Dermis microvascular lymphatic vessel endothelial cell (primary cell): ENCODE results near the gene WDR17. TPM values are rescaled to one million over a fixed set of nuclear protein-coding genes. Genes with fewer than 3 reads are reported as not detected.
A peak's percentile ranks its signal among the peaks of the same experiment; 100 is the strongest.

ENCODE experiments used
- DNase-seq, 2 donors: peaks; one replicate each; pipeline versions ENCODE4 v3.0.0 to v3.0.0-alpha.2; 2010; ENCODE audit warnings: low read depth in 2 of 2
- total RNA-seq: library from RNA; depleted of rRNA; stranded (reverse); fragments of >200 nt; gene quantifications from 2 replicates; pipeline ENCODE4 v1.2.1, GENCODE V29; 2014

WDR17 gene
- total RNA-seq, 1 donor from 2014 or later, result under 0.01 TPM

DNA sequence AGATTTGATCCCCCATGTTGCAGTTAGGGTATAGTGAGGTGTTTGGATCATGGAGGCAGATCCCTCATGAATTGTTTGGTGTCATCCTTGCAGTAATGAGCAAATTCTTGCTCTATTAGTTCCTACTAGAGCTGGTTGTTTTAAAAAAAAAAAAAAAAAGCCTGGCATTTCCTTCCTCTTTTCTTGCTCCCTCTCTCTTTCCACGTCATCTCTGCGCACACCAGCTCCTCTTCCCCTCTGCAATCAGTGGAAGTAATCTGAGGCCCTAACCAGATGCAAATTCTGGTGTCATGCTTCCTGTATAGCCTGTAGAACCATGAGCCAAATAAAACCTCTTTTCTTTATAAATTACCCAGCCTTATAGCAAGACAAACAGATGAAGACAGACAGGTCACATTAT lies 24.5 kb downstream of the WDR17 start:
- no peak for DNase-seq

- no peak for DNase-seq
Measured at GRCh38 chr4:176099314-176099713, 33.7 kb downstream of the WDR17 start.

GRCh38 chr4:176102414-176103063 lies 36.9 kb downstream of the WDR17 start:
- no peak for DNase-seq

DNA sequence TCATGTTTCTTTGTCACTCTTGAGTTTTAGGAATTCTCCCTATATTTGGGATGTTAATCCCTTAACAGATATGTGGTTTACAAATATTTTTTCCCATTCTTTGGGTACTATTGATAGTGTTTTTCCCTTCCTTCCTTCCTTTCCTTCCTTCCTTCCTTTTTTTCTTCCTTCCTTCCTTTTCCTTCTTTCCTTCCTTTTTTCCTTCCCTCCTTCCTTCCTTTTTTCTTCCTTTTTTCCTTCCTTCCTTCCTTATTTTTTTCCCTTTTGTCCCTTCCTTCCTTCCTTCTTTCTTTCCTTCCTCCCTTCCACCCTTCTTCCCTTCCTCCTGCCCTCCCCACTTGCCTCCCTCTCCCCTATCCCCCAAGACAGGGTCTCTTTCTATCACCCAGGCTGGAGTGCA lies 42.1 kb downstream of the WDR17 start:
- no peak for DNase-seq

DNA sequence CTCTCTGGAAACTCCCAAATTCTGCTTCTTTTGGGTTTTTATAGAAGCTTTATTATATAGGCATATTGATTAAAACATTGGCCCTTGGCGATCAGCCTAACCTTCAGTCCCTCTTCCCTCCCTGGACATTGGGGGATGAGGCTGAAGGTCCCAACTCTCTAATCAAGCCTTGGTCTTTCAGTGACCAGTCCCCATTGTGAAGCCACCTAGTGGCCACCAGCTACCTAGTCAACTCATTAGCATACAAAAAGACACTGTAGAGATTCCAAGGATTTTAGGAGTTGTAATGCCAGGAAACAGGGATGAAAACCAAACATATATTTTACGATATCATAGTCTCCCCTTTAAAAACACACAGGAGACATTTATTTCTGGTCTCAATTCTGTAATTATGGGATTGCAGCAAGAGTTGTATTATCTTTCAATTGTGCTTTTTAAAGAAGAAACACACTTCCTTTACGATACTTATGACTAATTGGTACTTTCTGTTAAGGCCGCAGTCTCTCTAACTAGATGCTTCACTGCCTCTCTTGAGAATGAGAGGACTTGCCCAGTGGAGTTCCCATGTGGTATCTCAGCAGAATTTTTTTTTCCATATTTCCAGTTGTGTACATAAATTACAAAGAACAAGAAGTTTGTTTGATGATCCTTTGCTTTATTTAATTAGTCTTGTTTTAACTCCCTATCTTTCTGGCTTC lies 58.2 kb downstream of the WDR17 start:
- DNase-seq, result peak; percentile 13 to 15

DNA sequence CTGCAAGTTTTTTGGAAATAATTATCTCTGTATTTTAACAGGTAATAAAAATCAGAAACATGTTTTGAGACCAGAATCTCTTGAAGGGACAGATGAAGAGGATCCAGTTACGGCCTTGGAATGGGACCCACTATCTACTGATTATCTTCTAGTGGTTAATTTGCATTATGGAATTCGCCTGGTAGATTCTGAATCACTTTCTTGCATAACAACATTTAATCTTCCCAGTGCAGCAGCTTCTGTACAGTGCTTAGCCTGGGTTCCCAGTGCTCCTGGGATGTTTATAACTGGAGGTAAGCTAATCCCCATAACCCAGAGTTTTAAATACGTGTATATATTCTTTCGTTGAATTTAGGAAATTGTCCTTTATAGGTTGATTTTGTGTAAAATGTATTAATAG lies 59.4 kb downstream of the WDR17 start:
- no peak for DNase-seq

GRCh38 chr4:176134670-176135069 lies 69.0 kb downstream of the WDR17 start:
- no peak for DNase-seq

DNA sequence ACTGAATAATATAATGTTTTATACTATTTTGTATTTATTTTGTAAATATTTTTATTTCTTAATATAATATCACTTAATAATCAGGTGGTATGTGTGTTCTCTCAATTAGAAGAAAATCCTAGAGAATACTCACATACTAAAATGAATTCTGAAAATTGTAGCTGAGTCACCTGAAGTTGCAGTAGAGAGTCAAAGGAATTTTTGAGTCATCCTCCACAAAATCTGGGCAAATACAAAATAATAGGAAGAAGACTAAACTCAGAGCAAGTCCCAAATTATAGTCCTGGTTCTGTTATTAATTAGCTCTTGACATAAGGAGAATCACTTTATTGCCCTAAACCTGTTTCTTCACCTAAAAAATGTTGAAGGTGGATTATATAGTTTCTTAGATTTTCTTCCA lies 72.0 kb downstream of the WDR17 start:
- no peak for DNase-seq

- no peak for DNase-seq
Measured at GRCh38 chr4:176139518-176139917, 73.9 kb downstream of the WDR17 start.

DNA sequence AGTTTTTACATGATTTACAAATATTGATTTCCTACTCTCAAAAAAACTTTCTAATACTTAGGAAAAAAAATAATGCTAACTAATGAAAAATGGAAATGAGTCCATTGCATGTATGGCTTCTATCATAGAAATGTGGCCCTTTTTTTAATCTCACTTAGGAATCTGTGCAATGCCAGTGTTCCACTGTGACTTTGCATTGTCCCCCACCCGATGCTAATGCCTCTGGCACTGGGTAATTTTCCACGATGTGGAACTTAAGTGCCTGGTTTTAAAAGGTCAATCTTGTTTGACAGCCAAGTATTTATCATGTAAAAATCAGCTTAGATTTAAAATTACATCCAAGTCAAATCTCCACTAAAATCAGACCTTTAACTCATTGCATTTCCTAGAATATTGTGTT lies 76.6 kb downstream of the WDR17 start:
- no peak for DNase-seq

DNA sequence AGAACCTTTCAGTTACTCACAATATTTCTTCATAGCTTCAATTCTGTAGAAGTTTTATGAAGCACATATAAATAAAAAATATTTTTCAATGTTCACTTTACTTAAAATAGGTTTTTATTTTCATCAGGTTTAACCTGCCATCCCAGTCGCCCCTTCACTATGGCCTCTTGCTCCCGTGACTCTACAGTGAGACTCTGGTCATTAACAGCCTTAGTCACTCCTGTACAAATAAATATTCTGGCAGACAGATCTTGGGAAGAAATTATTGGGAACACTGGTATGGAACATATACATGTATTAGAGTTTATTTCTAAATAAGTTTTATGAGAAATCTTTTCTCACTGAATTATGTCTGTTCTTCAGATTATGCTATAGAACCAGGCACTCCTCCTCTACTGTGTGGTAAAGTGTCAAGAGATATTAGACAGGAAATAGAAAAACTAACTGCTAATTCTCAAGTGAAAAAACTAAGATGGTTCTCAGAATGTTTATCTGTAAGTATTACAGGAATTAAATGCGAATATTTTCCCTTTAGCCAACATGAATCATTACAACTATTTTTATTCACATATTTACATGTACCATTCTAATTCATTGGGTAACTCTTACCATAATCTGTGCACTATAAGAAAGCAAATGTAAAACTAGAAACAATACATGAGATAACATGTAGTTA lies 84.2 kb downstream of the WDR17 start:
- DNase-seq, result no peak

DNA sequence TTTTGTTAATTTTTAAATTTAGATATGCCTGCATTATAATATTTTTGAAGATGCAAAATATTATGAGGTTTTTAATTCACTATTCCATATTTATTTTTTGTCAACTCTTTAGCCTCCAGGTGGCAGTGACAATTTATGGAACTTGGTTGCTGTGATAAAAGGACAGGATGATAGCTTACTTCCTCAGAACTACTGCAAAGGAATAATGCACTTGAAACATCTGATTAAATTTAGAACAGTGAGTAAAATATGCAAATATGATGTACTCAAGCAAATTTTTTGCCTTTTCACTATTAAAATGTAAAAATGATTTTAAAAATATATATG lies 84.7 kb downstream of the WDR17 start:
- peak; percentile 7 to 18 for DNase-seq

DNA sequence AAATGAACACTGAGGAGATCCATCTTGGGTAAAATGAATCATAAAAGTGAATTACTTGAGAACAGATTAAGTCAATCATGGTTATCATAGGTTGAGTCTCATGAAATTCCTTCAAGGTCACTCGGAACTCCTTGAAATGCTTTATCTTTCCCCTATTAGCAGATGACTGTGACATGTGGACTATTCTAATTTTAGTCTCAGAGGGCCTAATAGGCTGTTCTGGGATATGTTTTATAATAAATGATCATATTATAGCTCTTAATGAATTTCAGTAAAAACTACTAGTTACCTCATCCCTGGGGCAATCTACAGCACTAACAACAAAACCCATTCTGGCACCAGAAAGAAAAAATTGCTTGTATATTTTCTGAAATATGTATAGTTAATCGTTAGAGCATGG lies 85.1 kb downstream of the WDR17 start:
- DNase-seq, result no peak

DNA sequence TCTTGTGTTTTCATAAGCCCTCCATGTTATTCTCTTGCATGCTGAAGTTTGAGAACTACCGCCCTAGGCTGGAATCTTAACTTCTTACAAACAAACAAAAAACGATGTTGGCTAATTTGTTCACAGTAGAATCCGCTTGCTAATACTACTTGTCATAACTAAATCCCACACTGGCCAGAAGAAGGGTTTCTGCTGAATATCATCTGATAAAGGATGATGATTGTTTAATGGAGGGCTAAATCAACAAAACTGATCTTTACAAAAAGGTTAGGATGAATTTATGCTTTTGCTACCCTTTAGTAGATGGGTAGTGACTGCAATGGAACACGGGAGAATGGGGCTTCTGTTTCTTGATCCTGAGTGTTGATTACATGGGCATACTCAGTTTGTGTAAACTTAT lies 87.5 kb downstream of the WDR17 start:
- DNase-seq, result no peak

- DNase-seq, result no peak
Measured at GRCh38 chr4:176156656-176157055, 91.0 kb downstream of the WDR17 start.

DNA sequence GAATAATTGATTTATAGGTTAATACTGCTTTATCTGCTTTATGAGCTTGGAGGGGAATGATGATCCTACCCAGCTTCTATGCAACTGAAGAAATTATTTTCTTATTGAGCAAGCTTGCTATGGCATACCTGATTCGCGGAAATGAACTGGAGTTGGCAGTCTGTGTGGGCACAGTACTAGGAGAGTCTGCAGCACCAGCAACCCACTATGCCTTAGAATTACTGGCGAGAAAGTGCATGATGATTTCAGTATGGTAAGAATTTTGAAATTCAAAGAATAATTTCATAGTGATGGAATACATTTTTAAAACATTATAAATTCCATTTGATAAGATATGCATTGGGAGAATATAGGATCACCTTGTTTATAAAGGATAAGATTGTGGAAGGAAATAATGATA lies 97.4 kb downstream of the WDR17 start:
- no peak for DNase-seq

GRCh38 chr4:176185051-176185450 lies 119.4 kb downstream of the WDR17 start:
- DNase-seq, result no peak

GRCh38 chr4:176186067-176186466 lies 120.4 kb downstream of the WDR17 start:
- DNase-seq, result no peak

DNA sequence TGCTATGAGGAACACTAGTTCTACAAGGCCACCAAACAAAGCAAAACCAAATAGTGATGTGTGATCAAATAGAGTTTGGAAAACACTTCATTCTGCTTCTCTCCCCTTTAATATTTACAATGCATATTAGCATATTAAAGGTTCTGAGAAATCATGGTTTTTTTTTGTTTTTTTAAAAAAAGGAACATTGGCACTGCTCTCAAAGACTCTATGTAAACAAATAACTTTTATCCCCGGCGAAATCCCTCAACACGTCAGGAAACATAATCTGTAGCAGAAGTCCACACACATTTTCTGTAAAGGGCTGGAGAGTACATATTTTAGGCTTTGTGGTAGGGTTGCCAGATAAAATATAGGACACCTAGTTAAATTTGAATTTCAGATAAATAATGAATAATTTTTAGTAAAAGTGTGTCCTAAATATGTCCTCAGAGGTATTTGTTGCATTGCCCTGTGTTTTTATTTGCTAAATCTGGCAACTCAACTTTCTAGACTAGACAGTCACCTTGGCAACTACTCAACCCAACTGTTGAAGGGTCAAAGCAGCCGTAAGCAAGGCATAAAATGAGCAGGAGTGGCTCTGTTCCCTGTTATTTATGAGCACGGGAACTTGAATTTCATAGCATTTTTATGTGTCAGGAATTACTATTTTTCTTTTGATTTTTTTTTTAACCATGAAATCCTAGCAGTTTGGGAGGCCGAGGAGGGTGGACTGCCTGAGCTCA lies 121.2 kb downstream of the WDR17 start:
- no peak for DNase-seq

GRCh38 chr4:176187624-176188023 lies 122.0 kb downstream of the WDR17 start:
- no peak for DNase-seq

GRCh38 chr4:176188654-176189053 lies 123.0 kb downstream of the WDR17 start:
- DNase-seq, result no peak
